HG03064 (cell line): ENCODE results near the gene PRRX2.

Experiments
- ATAC-seq: cut with Tn5 transposase; IDR thresholded peaks from one replicate; pipeline ENCODE4 v1.9.1; 2021; ENCODE audit warnings: low read depth; ENCODE audit not compliant: unreplicated experiment

PRRX2 gene

DNA sequence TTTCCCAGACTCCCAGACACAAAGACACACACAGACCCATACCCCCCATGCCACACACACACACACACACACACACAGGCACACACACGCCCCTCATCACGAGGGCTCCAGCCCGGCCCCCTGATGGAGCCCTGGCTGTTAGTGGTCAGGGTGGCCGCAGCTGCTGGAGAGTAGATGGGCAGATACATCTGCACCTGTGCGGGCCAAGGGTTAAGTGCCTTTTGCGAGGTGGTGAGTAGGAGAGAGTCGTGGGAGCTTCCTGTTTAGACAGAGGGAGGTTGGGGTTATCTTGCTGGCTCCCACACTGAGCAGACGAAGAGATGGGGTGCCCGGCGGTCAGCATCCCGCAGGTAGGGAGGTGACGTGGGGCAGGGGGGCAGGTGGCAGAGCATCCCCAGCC is 8.2 kb downstream of the PRRX2 start:
- no peak for ATAC-seq

DNA sequence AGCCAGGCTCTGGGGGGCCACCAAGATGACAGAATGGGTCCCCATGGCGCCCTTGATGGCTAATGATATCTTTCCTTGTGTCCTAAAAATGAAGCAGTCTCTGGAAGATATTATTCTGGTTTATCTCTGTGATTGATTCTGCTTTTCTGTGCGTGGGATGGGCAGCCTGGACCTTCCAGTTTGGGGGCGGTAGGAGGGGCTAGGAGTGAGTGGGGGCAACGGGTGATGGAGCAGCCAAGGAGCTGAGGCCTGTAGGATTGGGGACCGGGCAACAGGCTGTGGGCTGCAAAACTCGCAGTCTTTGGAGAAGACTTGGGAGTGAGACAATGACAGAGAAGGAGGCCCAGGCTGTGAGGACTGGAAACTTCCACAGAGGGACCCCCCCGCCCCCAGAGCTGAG is 8.8 kb downstream of the PRRX2 start:
- no peak for ATAC-seq

GRCh38 chr9:129675620-129676019 is 10.2 kb downstream of the PRRX2 start:
- ATAC-seq = no peak

GRCh38 chr9:129676287-129676686 is 10.8 kb downstream of the PRRX2 start:
- ATAC-seq = no peak

DNA sequence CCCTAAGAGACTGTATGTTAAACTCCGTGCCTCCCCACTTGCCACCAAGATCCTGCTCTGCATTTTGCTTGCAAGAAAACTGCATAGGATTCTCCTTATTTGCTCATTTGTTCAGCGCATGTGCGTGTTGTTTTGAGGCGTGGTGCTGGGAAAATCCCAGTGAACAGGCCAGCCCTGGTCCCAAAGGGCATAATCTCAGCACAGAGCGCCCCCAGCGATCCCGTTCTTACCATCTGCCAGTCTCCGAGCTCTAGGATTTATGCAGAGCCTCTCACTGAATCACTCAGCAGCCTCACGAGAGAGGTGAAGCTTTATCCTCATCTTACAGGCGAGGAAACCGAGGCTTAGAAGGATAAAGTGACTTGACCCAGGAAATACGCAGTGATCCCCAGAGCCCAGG is 11.5 kb downstream of the PRRX2 start:
- ATAC-seq = no peak

DNA sequence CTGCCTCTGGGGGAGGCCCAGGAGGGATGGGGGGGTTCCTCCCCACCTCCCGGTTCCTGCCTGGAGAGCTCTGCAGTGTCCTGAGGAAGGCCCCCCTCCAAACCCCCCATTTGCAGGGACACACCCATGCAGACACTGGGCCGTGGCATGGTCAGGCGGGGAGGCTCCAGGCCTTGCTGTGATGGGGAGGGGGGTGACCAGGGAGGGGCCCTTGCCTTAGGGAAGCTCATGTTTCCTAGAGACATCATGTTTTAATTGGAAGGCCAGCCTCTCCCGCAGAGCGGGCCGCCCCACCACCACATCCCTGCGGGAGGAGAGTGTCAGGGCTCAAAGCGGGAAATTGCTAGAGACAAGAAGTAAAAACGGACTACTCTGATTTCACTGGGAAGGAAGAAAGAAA is 12.0 kb downstream of the PRRX2 start:
- ATAC-seq = no peak

DNA sequence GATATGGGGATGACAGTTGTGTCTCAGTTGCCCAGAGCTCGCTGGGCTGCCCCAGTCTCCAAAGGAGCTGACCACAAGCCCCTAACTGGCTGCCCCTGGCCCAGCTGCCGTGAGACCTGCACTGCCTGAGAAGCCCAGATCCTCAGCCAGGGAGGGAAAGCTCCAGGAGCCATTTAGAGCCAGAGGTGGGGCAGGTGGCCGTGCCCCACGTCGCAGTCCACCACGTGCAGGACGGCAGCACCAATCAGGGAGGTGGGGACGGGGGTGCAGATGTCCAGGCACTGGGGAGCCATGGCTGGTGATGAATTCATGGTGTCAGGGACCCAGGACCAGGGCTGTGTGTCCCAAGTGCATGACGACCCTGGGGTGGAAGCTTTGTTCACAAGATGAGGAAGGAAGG is 13.4 kb downstream of the PRRX2 start:
- ATAC-seq = no peak

DNA sequence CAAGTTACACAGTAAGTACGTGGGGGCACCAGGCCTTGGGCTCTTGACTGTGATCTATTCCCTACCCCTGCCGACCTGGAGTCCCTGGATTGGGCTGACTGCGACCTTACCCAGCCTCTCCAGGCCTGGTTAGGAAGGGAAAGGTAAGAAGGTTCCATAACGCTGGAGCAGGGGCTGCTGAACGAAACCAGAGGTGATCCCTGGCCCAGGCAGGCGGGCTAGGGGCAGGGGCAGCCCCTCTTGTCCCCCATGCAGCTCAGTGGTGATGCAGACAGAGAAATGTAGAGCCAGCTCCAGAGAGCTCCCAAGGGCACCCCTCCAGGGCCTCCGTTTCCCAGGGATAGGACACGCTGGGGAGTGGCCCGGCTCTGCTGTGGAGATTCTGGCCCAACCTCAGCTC is 14.1 kb downstream of the PRRX2 start:
- no peak for ATAC-seq

DNA sequence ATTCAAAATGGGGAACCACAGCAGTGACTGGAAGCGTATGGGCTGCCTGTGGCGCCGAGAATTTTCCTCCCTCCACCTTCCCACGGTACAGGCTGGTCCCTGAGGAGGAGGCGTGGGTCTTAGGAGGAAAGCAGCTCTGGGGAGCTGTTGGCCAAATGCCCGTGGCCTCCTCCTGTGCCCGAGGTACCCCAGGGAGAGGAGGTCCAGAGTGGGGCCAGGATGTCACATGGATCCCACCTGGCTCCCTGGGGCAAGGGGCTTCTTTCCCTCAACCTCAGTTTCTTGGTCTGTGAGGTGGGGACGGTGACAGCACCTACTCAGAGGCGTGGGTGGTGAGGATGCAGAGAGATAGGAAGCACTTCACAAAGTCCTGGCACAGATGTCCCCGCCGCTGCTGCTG is 16.5 kb downstream of the PRRX2 start:
- ATAC-seq = no peak

DNA sequence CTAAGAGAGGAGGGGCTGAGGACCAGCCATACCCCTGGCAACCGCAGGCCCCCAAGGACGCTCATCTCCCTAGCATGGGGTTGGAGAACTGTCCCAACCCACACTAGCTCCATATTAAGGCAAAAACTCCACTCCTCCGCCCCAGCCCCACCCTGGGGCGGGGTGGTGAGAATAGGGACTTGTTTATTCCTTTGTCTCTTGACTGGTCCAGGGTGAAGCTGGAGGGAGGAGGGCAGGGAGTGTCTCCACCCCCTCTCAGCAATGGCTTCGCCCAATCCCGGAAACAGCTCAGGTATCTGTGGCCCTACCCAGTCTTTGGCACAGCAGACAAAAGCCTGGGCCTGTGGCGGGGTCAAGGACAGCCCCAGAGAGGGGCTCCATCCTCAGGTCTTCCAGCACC is 16.9 kb downstream of the PRRX2 start:
- no peak for ATAC-seq

- ATAC-seq = no peak
Observed at GRCh38 chr9:129685220-129685932, 19.9 kb downstream of the PRRX2 start.

DNA sequence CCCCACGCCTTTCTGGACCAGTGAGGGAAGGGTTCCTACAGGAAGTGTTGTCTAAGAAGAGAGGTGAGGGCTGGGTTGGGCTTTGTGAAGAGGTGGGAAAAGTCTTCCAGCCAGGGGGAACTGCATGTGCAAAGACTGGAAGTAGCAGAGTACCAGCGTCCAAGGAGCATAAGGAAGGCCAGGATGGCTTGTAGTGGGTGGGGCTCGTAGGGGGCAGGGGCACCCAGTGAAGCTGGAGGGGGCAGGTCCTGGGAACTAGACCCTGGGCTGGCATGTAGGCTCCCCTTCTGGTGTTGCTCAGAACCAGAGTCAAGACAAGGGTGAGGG is 20.4 kb downstream of the PRRX2 start:
- no peak for ATAC-seq

GRCh38 chr9:129686736-129687135 is 21.3 kb downstream of the PRRX2 start:
- ATAC-seq = no peak

- ATAC-seq = no peak
Observed at GRCh38 chr9:129687391-129687790, 21.9 kb downstream of the PRRX2 start.

DNA sequence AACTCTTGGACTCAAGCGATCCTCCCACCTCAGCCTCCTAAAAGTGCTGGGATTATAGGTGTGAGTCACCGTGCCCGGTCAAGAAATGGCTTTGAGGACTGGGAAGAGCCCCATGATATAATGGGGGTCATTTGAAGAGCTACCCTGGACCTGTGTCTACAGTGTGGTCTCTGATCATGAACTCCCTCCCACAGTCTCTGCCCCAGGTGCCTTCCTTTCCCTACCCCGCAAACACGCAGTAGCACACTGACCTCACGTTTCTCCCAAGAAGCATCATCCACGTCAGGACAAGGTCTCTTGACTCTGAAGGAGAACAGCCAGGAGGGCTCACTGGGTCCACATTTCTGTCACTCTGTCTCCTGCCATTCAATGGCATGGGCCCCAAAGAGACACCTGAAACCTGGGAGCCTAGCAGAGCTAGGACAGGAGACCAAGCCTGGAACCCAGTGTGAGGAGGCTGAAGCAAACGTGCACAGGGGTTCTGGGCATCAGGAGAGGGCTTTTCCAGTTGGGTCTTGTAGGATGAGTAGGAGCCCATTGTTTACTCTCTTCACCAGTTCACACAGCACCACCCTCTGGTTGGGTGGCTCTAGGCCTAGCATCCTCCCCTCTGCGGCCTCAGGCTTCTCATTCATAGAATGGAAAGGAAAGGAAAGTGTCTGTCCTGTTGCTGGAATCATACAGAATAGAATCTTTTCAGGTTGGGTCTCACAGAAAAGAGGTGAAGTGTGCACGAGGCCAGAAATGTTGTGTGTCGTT is 23.0 kb downstream of the PRRX2 start:
- ATAC-seq = no peak

- no peak for ATAC-seq
Observed at GRCh38 chr9:129692534-129692933, 27.1 kb downstream of the PRRX2 start.

DNA sequence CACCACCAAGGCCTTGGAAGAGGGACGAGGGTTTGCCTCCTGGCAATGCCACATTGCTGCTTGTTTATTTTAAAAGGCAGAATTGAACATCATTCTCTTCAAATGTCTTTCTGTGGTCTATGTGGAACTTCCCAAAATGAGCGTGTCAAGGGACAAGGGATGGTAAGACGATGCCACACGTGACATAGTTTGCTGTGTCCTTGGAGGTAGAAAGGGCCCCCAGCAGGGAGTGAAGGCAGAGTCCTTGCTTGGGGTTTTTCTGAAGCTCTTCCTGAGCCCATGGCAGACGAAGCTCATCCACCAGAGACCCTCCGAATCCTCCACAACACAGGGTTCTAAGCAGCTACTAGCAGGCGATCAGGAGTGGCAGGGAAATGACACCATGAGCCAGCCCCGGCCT is 28.3 kb downstream of the PRRX2 start:
- ATAC-seq = no peak

DNA sequence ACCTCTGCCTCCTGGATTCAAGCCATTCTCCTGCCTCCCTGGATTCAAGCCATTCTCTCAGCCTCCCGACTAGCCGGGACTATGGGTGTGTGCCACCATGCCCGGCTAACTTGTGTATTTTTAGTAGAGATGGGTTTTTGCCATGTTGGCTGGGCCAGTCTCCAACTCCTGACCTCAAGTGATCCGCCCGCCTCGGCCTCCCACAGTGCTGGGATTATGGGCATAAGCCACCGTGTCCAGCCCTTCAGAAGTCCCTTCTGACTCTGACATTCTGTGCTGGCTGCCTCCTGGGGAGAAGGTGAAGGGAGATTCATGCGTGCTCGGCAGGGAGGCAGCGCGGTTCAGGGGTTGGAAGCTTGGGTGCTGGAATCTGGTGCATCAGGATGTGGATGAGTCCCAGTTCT is 28.8 kb downstream of the PRRX2 start:
- no peak for ATAC-seq

GRCh38 chr9:129695870-129696269 is 30.4 kb downstream of the PRRX2 start:
- ATAC-seq = no peak

GRCh38 chr9:129696944-129697655 is 31.7 kb downstream of the PRRX2 start:
- ATAC-seq = no peak

DNA sequence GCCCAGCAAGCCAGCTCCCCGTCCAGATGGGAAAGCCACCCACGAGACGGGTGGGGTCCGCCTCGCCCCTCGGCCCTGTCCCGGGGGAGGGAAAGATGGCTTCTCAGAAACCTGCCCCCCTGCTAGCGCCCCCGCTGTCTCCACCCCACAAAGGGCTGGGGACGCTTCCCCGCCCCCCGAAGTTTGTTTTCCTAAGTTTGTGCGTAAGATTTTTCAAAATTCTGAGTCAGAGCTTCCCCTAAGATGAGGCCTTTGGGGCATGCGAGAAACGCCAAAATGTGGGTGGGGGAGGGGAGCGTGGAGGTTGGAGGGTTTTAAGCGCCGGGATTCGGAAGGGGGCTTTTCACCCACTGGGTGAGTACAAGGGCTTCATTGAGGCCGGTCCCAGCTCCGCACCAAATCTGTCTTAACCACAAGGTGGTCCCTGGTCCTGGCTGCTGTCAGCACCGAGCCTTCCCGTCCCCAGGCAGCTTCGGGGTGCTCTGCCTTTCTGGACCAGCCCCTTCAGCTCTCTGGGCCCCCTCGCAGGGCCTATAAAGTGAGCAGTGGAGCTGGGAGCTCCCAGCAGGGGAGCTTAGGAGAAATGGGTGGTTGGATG is 32.3 kb downstream of the PRRX2 start:
- no peak for ATAC-seq
